Fibroblast of the aortic adventitia (primary cell): ENCODE results near the gene INPP5D. TPM values are rescaled to one million over a fixed set of nuclear protein-coding genes. Genes with fewer than 3 reads are reported as not detected.

Source experiments
- DNase-seq: peaks from one replicate; pipeline ENCODE4 v3.0.0-alpha.2; 2010; ENCODE audit warnings: low read depth
- H3K4me3 ChIP-seq: 2 replicates; pipeline ENCODE4 v1.5.1; 2011; ENCODE audit warnings: low read depth, mild to moderate bottlenecking, control low read depth, low read length, moderate library complexity
- total RNA-seq: library from RNA; depleted of rRNA; stranded (reverse); fragments of >200 nt; gene quantifications from 2 replicates; pipeline ENCODE4 v1.2.3, GENCODE V29; 2012; ENCODE audit warnings: low replicate concordance
- TF ChIP-seq, protein P1 (sequence below): IDR thresholded peaks from 2 replicates; pipeline ENCODE4 v1.5.1; 2011; ENCODE audit warnings: mild to moderate bottlenecking, low read length, control low read depth, inconsistent platforms; ENCODE audit not compliant: insufficient read depth

Gene INPP5D
- total RNA-seq, 1 donor, result 0.54 TPM

DNA sequence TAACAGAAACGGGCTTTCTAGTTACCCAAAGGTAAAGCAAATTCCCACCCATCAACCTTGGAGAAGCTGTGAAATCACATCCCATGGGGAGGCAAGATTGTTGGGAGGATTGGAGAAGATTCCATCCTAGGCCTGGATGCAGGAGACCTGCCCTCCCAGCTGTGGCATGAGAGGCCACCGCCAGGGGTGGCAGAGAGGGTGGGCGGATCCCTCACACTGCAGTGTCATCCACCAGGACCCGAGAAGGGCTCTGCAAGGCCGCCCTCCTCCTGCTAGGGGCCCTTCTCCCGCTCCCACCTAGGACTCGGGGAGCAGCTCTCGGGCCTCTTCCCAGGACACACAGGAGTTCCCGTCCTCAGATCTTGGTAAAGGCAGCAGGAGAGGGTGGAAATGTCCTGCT is 175.8 kb downstream of the INPP5D start:
- H3K4me3 ChIP-seq, result no peak overlapping the region
- TF ChIP-seq, protein P1, sequence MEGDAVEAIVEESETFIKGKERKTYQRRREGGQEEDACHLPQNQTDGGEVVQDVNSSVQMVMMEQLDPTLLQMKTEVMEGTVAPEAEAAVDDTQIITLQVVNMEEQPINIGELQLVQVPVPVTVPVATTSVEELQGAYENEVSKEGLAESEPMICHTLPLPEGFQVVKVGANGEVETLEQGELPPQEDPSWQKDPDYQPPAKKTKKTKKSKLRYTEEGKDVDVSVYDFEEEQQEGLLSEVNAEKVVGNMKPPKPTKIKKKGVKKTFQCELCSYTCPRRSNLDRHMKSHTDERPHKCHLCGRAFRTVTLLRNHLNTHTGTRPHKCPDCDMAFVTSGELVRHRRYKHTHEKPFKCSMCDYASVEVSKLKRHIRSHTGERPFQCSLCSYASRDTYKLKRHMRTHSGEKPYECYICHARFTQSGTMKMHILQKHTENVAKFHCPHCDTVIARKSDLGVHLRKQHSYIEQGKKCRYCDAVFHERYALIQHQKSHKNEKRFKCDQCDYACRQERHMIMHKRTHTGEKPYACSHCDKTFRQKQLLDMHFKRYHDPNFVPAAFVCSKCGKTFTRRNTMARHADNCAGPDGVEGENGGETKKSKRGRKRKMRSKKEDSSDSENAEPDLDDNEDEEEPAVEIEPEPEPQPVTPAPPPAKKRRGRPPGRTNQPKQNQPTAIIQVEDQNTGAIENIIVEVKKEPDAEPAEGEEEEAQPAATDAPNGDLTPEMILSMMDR, result no peak
- no peak for DNase-seq

DNA sequence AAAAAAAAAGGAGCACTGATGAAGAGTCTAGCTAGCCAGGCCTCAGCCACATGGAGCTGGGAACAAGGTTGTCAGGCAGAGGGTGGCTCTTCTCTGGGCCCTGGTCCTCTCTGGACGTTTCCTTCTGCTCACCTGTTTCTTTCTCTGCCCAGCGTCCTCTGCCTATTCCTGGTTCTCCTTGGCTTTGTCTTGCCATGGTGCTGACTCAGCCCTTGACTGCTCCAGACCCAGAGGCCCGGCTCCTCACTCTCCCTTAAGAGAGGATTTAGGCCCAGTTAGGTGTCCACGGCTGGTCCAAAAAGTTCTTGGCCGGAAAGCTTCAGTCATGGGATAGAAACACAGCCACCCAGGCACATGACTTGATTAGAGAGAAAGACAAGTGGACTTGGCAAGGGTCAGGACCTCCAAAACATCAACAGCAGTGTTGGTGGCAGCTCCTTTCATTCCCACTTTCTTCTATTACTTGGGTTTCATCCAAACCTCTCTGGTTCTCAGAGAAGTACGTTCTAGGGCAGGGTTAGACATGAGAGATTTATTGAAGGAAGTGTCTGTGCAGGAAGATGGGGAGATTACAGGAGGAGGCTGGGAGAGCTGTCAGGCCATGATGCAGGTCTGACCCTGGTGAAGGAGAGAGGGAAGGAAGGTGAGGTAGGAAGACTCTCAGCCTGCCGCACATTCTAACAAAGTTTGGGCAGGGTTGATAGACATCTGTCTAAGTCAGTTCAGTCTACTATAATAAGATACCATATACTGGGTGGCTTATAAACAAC is 176.9 kb downstream of the INPP5D start:
- TF ChIP-seq, protein P1, result no peak
- no peak overlapping the region for H3K4me3 ChIP-seq
- no peak for DNase-seq

DNA sequence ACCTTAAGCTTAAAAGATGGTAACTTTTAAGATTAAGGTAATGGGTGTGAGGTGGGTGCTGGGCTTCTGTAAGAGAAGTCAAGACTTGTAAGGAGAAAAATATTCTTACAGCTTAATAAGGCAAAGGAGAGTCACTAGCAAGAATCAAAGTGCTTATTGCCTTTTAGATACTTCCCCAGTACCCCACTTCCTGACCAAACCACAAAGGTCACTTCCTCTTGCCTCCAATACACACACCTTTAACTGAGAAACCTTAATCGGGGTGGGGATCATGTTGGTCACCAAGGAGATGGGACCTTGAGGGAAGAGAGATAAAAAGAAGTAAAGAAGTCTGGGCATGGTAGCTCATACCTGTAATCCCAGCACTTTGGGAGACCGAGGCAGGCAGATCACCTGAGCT is 180.8 kb downstream of the INPP5D start:
- TF ChIP-seq, protein P1, result no peak
- DNase-seq, result no peak
- no peak overlapping the region for H3K4me3 ChIP-seq

DNA sequence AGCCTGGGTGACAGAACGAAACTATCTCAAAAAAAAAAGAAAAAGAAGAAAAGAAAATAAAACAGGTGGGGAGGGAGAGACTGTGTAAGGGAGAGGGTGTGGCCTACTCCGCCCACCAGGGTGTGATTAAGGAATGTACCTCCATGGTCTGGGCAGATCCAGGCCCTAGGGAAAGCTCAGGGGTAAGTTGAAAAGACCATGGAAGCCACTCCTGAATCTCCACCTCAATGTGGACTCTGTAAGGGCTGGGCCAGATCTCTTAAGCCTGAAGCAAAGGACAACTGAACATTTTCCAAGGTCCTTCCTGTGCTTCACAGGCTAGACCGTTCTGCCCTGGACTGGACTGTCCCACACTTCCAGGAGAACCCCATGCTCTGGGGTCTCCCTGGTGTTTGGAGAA is 181.7 kb downstream of the INPP5D start:
- no peak overlapping the region for H3K4me3 ChIP-seq
- TF ChIP-seq, protein P1, result no peak
- DNase-seq, result no peak

DNA sequence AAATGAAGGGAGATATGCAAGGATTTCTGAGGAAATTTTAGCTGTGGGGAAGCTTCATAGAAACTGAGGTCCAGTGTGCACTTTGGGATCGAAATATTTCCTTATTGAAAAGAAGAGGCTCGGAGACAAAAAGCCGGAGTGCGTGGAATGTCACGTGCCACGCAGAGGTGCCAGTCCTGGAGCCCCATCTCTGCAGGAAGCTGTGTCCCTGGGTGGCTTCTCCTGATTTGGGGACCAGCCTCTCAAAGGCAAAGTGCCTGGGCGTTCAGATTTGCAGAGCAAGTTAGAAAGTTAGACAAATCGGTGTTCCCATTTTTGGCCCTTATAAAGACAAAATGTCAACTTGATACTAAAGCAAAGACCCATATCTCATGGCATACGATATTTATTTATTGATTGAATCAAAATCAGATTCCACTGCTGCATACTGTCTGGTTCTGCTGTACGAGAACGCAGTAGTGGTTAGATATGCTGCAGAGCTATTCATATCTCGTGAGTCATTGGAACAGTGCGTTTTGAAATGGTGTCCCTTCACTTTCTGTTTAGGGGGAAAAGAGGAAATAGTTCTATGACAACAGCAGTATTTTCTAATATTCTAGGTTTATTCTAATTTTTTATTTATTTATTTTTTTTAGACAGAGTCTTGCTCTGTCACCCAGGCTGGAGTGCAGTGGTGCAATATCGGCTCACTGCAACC is 182.2 kb downstream of the INPP5D start:
- TF ChIP-seq, protein P1, result no peak
- DNase-seq, result peak; percentile 40
- H3K4me3 ChIP-seq, result no peak overlapping the region

DNA sequence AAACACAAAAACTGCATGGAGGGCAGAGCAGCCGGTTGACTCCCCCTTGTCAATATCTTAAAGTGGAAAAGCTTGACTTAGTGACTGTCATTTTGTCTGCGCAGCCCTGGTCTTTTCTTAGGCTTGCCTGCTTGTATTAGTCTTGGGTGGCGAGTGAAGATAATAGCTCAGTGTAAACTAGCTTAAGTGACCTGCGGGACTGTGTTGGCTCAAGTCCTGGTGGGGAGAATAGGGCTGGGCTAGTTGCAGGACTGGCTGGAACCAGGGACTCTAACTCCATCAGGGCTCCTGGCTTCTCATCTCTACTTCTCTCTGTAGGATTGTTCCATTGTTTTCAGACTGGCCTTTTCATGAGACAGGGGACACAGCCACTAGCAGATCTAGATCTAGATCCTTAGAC is 183.2 kb downstream of the INPP5D start:
- DNase-seq, result no peak
- TF ChIP-seq, protein P1, result no peak
- no peak overlapping the region for H3K4me3 ChIP-seq

DNA sequence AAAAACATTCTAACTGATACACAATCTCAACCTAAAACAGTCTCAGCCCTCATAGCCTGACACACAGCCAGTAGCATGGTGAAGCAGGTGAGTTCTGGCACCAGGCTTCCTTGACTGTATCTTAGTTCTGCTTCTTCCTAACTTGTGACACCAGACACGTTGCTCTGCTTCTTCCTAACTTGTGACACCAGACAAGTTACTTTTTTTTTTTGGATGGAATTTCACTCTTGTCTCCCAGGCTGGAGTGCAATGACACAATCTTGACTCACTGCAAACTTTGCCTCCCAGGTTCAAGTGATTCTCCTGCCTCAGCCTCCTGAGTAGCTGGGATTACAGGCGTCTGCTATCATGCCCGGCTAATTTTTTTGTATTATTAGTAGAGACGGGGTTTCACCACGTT is 184.7 kb downstream of the INPP5D start:
- DNase-seq, result no peak
- TF ChIP-seq, protein P1, result no peak
- no peak overlapping the region for H3K4me3 ChIP-seq
